Measurements from ENCODE around the gene GLRA3.

DNA sequence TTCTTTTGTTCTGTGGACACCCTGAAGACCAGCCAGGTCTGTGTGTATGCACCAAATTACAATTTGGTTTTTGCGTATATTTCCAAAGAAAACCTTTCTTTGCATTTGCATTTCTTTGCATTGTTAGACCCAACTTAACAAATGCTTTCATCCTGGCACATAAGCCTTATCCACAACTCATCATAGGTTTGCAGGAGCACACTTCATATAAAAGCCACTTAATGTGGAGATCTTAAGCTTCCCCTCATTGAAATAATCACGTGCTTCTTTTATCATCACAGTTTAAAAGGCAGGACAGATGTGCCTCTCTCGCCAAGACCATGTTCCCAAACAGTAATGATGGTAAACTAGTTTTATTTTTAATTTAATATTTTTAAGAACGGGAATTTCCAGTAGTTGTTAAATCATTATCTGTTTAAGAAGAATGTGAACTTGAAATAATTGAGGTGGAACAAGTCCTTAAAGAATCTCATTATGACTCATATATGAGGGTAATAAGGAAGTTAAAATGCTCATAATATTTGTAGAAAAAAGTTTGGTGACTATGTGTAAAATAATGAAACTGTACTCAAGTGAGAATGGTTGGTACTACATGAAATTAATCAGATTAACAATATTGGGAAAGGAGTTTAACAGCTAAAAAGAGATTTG, 65.5 kb downstream of the GLRA3 start:
- TF ChIP-seq, protein P1, sequence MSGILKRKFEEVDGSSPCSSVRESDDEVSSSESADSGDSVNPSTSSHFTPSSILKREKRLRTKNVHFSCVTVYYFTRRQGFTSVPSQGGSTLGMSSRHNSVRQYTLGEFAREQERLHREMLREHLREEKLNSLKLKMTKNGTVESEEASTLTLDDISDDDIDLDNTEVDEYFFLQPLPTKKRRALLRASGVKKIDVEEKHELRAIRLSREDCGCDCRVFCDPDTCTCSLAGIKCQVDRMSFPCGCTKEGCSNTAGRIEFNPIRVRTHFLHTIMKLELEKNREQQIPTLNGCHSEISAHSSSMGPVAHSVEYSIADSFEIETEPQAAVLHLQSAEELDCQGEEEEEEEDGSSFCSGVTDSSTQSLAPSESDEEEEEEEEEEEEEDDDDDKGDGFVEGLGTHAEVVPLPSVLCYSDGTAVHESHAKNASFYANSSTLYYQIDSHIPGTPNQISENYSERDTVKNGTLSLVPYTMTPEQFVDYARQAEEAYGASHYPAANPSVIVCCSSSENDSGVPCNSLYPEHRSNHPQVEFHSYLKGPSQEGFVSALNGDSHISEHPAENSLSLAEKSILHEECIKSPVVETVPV (CRISPR knock-in tag; IDR thresholded peaks at IDR 0.05), result no peak
- TF ChIP-seq PATZ1 (CRISPR knock-in tag; IDR thresholded peaks at IDR 0.05; ENCODE audit: borderline replicate concordance) (no peak), OSR1 (CRISPR knock-in tag; IDR thresholded peaks at IDR 0.05) (no peak), ZFP30 (CRISPR knock-in tag; IDR thresholded peaks at IDR 0.05) (no peak), ISL1 (CRISPR knock-in tag; IDR thresholded peaks at IDR 0.05) (no peak), GLIS3 (CRISPR knock-in tag; IDR thresholded peaks at IDR 0.05) (no peak), ZNF70 (CRISPR knock-in tag; IDR thresholded peaks at IDR 0.05) (no peak), ZNF8 (CRISPR knock-in tag; IDR thresholded peaks at IDR 0.05) (no peak), ZFP3 (CRISPR knock-in tag; IDR thresholded peaks at IDR 0.05) (no peak), ARNTL (CRISPR knock-in tag; IDR thresholded peaks at IDR 0.05; ENCODE audit: borderline replicate concordance, low read depth) (no peak), CREB5 (CRISPR knock-in tag; IDR thresholded peaks at IDR 0.05; ENCODE audit: low read depth) (no peak)
- TF ChIP-seq, protein P2, sequence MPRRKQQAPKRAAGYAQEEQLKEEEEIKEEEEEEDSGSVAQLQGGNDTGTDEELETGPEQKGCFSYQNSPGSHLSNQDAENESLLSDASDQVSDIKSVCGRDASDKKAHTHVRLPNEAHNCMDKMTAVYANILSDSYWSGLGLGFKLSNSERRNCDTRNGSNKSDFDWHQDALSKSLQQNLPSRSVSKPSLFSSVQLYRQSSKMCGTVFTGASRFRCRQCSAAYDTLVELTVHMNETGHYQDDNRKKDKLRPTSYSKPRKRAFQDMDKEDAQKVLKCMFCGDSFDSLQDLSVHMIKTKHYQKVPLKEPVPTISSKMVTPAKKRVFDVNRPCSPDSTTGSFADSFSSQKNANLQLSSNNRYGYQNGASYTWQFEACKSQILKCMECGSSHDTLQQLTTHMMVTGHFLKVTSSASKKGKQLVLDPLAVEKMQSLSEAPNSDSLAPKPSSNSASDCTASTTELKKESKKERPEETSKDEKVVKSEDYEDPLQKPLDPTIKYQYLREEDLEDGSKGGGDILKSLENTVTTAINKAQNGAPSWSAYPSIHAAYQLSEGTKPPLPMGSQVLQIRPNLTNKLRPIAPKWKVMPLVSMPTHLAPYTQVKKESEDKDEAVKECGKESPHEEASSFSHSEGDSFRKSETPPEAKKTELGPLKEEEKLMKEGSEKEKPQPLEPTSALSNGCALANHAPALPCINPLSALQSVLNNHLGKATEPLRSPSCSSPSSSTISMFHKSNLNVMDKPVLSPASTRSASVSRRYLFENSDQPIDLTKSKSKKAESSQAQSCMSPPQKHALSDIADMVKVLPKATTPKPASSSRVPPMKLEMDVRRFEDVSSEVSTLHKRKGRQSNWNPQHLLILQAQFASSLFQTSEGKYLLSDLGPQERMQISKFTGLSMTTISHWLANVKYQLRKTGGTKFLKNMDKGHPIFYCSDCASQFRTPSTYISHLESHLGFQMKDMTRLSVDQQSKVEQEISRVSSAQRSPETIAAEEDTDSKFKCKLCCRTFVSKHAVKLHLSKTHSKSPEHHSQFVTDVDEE (CRISPR knock-in tag; IDR thresholded peaks at IDR 0.05), result no peak
- TF ChIP-seq, protein P3, sequence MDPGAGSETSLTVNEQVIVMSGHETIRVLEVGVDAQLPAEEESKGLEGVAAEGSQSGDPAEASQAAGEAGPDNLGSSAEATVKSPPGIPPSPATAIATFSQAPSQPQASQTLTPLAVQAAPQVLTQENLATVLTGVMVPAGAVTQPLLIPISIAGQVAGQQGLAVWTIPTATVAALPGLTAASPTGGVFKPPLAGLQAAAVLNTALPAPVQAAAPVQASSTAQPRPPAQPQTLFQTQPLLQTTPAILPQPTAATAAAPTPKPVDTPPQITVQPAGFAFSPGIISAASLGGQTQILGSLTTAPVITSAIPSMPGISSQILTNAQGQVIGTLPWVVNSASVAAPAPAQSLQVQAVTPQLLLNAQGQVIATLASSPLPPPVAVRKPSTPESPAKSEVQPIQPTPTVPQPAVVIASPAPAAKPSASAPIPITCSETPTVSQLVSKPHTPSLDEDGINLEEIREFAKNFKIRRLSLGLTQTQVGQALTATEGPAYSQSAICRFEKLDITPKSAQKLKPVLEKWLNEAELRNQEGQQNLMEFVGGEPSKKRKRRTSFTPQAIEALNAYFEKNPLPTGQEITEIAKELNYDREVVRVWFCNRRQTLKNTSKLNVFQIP (CRISPR knock-in tag; IDR thresholded peaks at IDR 0.05; ENCODE audit: borderline replicate concordance, low read depth), result no peak

Measured in SK-N-SH treated with all-trans-retinoic acid at 6 μM for 48 hours (cell line).